22Rv1 (cell line): ENCODE measurements around the gene ALKBH6.
A peak's percentile ranks its signal among the peaks of the same experiment; 100 is the strongest.

ENCODE experiments used
- H3K27ac ChIP-seq: fragments of 450-650 bp; 2 replicates; pipeline ENCODE4 v1.5.1; 2017
- CTCF ChIP-seq: fragments of 450-650 bp; IDR thresholded peaks from 2 replicates; pipeline ENCODE4 v1.5.1; 2017; ENCODE audit warnings: mild to moderate bottlenecking
- ZFX ChIP-seq: fragments of 450-650 bp; IDR thresholded peaks from 2 replicates; pipeline ENCODE4 v1.6.1; 2017; ENCODE audit warnings: antibody characterized with exemption, borderline replicate concordance

Gene ALKBH6

GRCh38 chr19:35996777-35997176 is 17.2 kb downstream of the ALKBH6 start:
- H3K27ac ChIP-seq = peak overlapping the region; percentile 81; the same call in 1 of the 2 replicates
- TF ChIP-seq CTCF (no peak), ZFX (no peak)

GRCh38 chr19:35995048-35995993 is 18.7 kb downstream of the ALKBH6 start, which contains the start of gene SDHAF1:
Gene SDHAF1, plus strand, starts transcription at chr19:35995188. Its CDS starts 87 bp downstream, at chr19:35995275.
- H3K27ac ChIP-seq = peak within 1 kb of the TSS; percentile 81

GRCh38 chr19:35993923-35994598 is 20.0 kb downstream of the ALKBH6 start:
- no peak for TF ChIP-seq ZFX
- 0 out of 2 replicates have a peak, but pooled peaks have one; percentile 17 for TF ChIP-seq CTCF
- no peak overlapping the region for H3K27ac ChIP-seq

More at GRCh38 chr19:35995048-35995993, 18.7 kb downstream of the ALKBH6 start, which contains the start of gene SDHAF1:
- no peak for TF ChIP-seq ZFX
- peak; percentile 24 for TF ChIP-seq CTCF

- 0 out of 2 replicates have a peak overlapping the region, but pooled peaks have one; percentile 4 for H3K27ac ChIP-seq
- TF ChIP-seq CTCF (no peak), ZFX (no peak)
Observed at GRCh38 chr19:35992907-35993765, 20.9 kb downstream of the ALKBH6 start.

- TF ChIP-seq CTCF (no peak), ZFX (no peak)
- H3K27ac ChIP-seq = no peak overlapping the region
Observed at GRCh38 chr19:35991731-35992450, 22.1 kb downstream of the ALKBH6 start.
